ENCODE data around the gene THYN1. TPM values are rescaled to one million over a fixed set of nuclear protein-coding genes. Genes with fewer than 3 reads are reported as not detected.

The THYN1 gene
- total RNA-seq, 1 experiment from 2014 or later: 97.0 TPM

DNA sequence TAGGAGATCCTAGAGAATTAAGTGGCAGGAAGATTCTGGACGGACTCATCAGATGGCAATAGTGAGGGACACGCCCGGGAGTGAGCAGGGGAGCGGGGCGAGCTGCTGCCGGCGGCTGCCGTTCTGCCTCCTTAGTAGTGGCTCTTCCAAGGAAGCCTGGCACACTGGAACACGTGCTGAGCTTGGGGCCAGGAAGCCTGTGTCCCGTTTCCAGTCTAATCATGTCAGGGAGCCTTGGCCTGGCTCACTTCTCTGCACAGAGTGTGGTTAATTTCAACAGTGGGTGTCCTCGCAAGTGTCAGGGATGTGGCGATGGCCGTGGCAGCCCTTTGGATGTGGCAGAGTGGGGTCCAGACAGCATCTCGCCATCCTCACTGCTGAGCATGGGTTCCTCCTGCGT lies 39.5 kb upstream of the THYN1 start:
- H3K4ac ChIP-seq (ENCODE audit: low read depth, low read length): no peak overlapping the region
- no peak overlapping the region for H2AFZ ChIP-seq (ENCODE audit: low read length)
- no peaks in the 10 kb centered on the region for H4K20me1 ChIP-seq (ENCODE audit: control insufficient read depth, insufficient read depth, insufficient read length)
- no peaks in the 10 kb centered on the region for H3K23me2 ChIP-seq (ENCODE audit: insufficient read length, low read depth, low read length, poor library complexity, severe bottlenecking)
- H3K4me3 Mint-ChIP-seq: no peak overlapping the region
- no peaks in the 10 kb centered on the region for H3K27me3 Mint-ChIP-seq (ENCODE audit: low read depth)
- DNase-seq: no peak
- no peak overlapping the region for H3K23ac ChIP-seq (ENCODE audit: insufficient read length, low read depth, low read length)
- no peak overlapping the region for H3K27ac ChIP-seq (ENCODE audit: insufficient read length, low read depth, low read length)
- no peaks in the 10 kb centered on the region for H3K79me2 ChIP-seq (ENCODE audit: insufficient read depth, low read length)
- H2BK5ac ChIP-seq (ENCODE audit: insufficient read length, low read length): no peak overlapping the region
- TF ChIP-seq, protein P1, sequence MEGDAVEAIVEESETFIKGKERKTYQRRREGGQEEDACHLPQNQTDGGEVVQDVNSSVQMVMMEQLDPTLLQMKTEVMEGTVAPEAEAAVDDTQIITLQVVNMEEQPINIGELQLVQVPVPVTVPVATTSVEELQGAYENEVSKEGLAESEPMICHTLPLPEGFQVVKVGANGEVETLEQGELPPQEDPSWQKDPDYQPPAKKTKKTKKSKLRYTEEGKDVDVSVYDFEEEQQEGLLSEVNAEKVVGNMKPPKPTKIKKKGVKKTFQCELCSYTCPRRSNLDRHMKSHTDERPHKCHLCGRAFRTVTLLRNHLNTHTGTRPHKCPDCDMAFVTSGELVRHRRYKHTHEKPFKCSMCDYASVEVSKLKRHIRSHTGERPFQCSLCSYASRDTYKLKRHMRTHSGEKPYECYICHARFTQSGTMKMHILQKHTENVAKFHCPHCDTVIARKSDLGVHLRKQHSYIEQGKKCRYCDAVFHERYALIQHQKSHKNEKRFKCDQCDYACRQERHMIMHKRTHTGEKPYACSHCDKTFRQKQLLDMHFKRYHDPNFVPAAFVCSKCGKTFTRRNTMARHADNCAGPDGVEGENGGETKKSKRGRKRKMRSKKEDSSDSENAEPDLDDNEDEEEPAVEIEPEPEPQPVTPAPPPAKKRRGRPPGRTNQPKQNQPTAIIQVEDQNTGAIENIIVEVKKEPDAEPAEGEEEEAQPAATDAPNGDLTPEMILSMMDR (conservative IDR thresholded peaks at IDR 0.05): no peak
- H2BK20ac ChIP-seq (ENCODE audit: low read depth, low read length, poor library complexity, severe bottlenecking): no peak overlapping the region
- H3K4me1 ChIP-seq (ENCODE audit: insufficient read depth, low read length): no peaks in the 10 kb centered on the region
- no CpG with 5 or more reads among the region's 15 CpGs for WGBS (ENCODE audit: extremely low coverage, insufficient read length, low lambda C conversion rate)
- H4K91ac ChIP-seq (ENCODE audit: insufficient read length, low read depth, low read length): no peak overlapping the region
- H3K9ac ChIP-seq (ENCODE audit: extremely low read depth, insufficient read length, low read length): no peak overlapping the region
- H4K8ac ChIP-seq (replicated peaks; ENCODE audit: insufficient read length, low read depth, low read length): no peak overlapping the region
- no peak overlapping the region for H3K14ac ChIP-seq (ENCODE audit: insufficient read depth, low read length)
- no peaks in the 10 kb centered on the region for H3K27me3 ChIP-seq (ENCODE audit: insufficient read depth, low read length)
- no peak overlapping the region for H3K18ac ChIP-seq (ENCODE audit: insufficient read length, low read depth, low read length)
- no peak overlapping the region for H4K5ac ChIP-seq (ENCODE audit: insufficient read length, low read depth, low read length)
- H3K79me1 ChIP-seq (ENCODE audit: insufficient read depth, low read depth, low read length, poor library complexity, severe bottlenecking): no peaks in the 10 kb centered on the region
- no peak overlapping the region for H2BK15ac ChIP-seq (ENCODE audit: low read depth, low read length)
- no peak overlapping the region for H3K56ac ChIP-seq (ENCODE audit: insufficient read length, low read depth, low read length)
- H3K9me3 ChIP-seq (ENCODE audit: control insufficient read depth, low read depth, low read length): no peaks in the 10 kb centered on the region
- peak overlapping the region in 1 of 3 experiments; percentile 41; a peak in 2 of 7 replicates for H3K27ac Mint-ChIP-seq
- no peak overlapping the region for H3K4me2 ChIP-seq (ENCODE audit: insufficient read depth, insufficient read length, low read length)
- H2AK5ac ChIP-seq (ENCODE audit: insufficient read length, low read length): no peak overlapping the region
- peaks cover 12 to 14% of the 10 kb centered on the region in 2 experiments for H3K4me1 Mint-ChIP-seq
- H3K9me3 Mint-ChIP-seq: no peaks in the 10 kb centered on the region
- H2BK12ac ChIP-seq (ENCODE audit: insufficient read length, low read depth, low read length): no peak overlapping the region
- H3T11ph ChIP-seq (ENCODE audit: low read length): no peak overlapping the region
- H3K36me3 Mint-ChIP-seq (ENCODE audit: insufficient read depth in 1 of 3, low read depth in 3 of 3): peaks cover 9 to 32% (median 20%) of the 10 kb centered on the region in 3 experiments; a peak in 6 of 7 replicates
- H2BK120ac ChIP-seq (ENCODE audit: low read depth, low read length, poor library complexity, severe bottlenecking): no peak overlapping the region

All from H9 (cell line).